CD4-positive, alpha-beta T cell (primary cell): ENCODE data around the gene CNOT6L. TPM values are rescaled to one million over a fixed set of nuclear protein-coding genes. Genes with fewer than 3 reads are reported as not detected.

Experiments used
- ATAC-seq: fragments of 200-7000 bp; cut with Tn5 transposase; one replicate; pipeline ENCODE4 v1.10.0; 2022; ENCODE audit warnings: mild to moderate bottlenecking; ENCODE audit not compliant: poor library complexity
- CTCF ChIA-PET: fragments of 350-600 bp; sonication (Branson Sonifier 250); formaldehyde crosslinking; loops from one replicate; lab custom pipeline; 2021; ENCODE audit warnings: antibody characterized with exemption, inconsistent platforms; lab: Charles Lee
- POLR2A ChIA-PET: fragments of 350-600 bp; sonication (Branson Sonifier 250); formaldehyde crosslinking; loops from one replicate; lab custom pipeline; 2021; ENCODE audit warnings: antibody characterized with exemption, inconsistent platforms; lab: Charles Lee
- DNase-seq, 14 experiments: peaks; one replicate each; pipeline ENCODE4 v3.0.0-alpha.2; 2013 to 2020; ENCODE audit warnings: mixed read lengths in 2 of 14
- H3K27ac ChIP-seq, 2 donors: one replicate each; pipeline versions ENCODE4 v1.5.1 to v1.7.0; 2013; ENCODE audit warnings: low read length in 2 of 2, low read depth in 1 of 2, mild to moderate bottlenecking in 1 of 2
- H3K27me3 ChIP-seq, 2 experiments: 1 replicate in 1 of 2; 2 replicates in 1 of 2; pipeline versions ENCODE4 v1.6.1 to v1.7.0; 2013; ENCODE audit warnings: low read length in 2 of 2, control low read depth in 1 of 2, mild to moderate bottlenecking in 1 of 2, moderate library complexity in 1 of 2; ENCODE audit not compliant: insufficient read depth in 2 of 2, control insufficient read depth in 1 of 2
- H3K36me3 ChIP-seq: one replicate; pipeline ENCODE4 v1.6.1; 2013; ENCODE audit warnings: low read length, control low read depth; ENCODE audit not compliant: insufficient read depth
- H3K4me1 ChIP-seq: one replicate; pipeline ENCODE4 v1.6.1; 2013; ENCODE audit warnings: low read length, control low read depth; ENCODE audit not compliant: insufficient read depth
- H3K4me3 ChIP-seq: one replicate; pipeline ENCODE4 v1.5.1; 2013; ENCODE audit warnings: mild to moderate bottlenecking, low read length, moderate library complexity
- H3K9me3 ChIP-seq, 2 experiments: 1 replicate in 1 of 2; 2 replicates in 1 of 2; pipeline versions ENCODE4 v1.6.1 to v1.7.0; 2013; ENCODE audit warnings: low read length in 2 of 2, mild to moderate bottlenecking in 2 of 2, control low read depth in 1 of 2, moderate library complexity in 1 of 2; ENCODE audit not compliant: control insufficient read depth in 1 of 2, insufficient read depth in 1 of 2
- H3K27ac Mint-ChIP-seq: one replicate; pipeline ENCODE4 v1.8.0; 2020; ENCODE audit warnings: mixed read lengths
- H3K27me3 Mint-ChIP-seq: one replicate; pipeline ENCODE4 v1.8.0; 2021; ENCODE audit warnings: mixed read lengths
- H3K36me3 Mint-ChIP-seq: one replicate; pipeline ENCODE4 v1.8.0; 2021; ENCODE audit warnings: low read depth, mixed read lengths
- H3K4me1 Mint-ChIP-seq: one replicate; pipeline ENCODE4 v1.8.0; 2021; ENCODE audit warnings: low read depth, mixed read lengths
- H3K4me3 Mint-ChIP-seq: one replicate; pipeline ENCODE4 v1.8.0; 2020; ENCODE audit warnings: mild to moderate bottlenecking, mixed read lengths
- H3K9me3 Mint-ChIP-seq: one replicate; pipeline ENCODE4 v1.8.0; 2020; ENCODE audit warnings: mixed read lengths
- intact Hi-C, 2 experiments: fragments of 100-400 bp; cut with DNase I in 1 of 2; cut with micrococcal nuclease in 1 of 2; formaldehyde crosslinking; loops; one replicate each; pipeline versions ENCODE4 v1.15.1 to v1.9.0; 2023 to 2025; cut with DNase I, micrococcal nuclease
- total RNA-seq, 174 experiments: library from RNA in 2 of 174; stranded (reverse) in 2 of 174; gene quantifications; one replicate each; pipeline ENCODE4 v1.2.3 and lab custom pipeline; 2021 to 2026
- TF ChIP-seq, protein P1 (sequence below): fragments of 200-600 bp; IDR thresholded peaks from one replicate; pipeline ENCODE4 v1.8.0; 2022; ENCODE audit warnings: antibody characterized with exemption, mild to moderate bottlenecking

Gene CNOT6L
- total RNA-seq, 2 experiments from 2014 or later: 216 to 234 TPM

DNA sequence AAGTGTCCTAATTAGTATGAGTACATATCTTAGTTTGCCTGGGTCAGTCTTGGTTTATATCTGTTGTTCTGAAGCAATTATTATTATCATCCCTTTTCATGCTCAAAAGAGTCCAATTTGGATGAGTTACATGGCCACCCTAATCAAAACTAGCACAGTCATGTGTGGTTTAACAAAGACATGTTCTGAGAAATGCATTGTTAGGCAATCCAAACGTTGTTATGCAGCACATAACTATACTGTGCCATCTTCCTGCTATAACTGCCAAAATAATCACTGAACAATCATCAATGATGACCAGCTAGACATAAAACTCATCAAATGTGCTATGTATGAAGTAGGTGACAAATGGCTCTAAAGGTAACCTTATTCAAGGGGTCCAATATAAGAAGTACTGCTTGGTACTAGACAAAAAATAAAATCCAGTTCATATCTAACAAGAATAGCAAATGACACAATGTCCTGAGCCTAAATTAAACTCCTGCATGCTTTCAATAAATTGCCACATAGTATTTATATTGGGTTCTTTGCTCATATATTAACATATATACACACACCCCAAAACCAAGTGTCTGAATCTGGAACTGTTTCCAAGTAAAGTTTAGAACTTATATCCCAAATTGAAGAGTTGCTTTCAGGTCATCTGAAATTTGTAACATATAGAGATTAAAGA lies 41.9 kb downstream of the CNOT6L start:
- Mint-ChIP-seq H3K9me3 (no peaks in the 10 kb centered on the region), H3K4me1 (peaks cover 65% of the 10 kb centered on the region), H3K27ac (peak overlapping the region; percentile 59), H3K36me3 (peaks cover 66% of the 10 kb centered on the region), H3K27me3 (no peaks in the 10 kb centered on the region), H3K4me3 (peak overlapping the region; percentile 16)
- DNase-seq (no peak), ATAC-seq (no peak)
- intact Hi-C loops: no loop called here
- Histone ChIP-seq H3K36me3 (peaks cover 37% of the 10 kb centered on the region), H3K9me3 (no peaks in the 10 kb centered on the region), H3K4me1 (peaks cover 14% of the 10 kb centered on the region), H3K27ac (no peak overlapping the region), H3K4me3 (no peak overlapping the region), H3K27me3 (no peaks in the 10 kb centered on the region)
- ChIA-PET POLR2A (interaction anchor here (1.1 to 1.5 kb wide), 2 partner anchors 10 to 85 kb away, joined by 3 to 6 read pairs; partner anchors contain the start of gene MRPL1), CTCF (interaction anchor here (0.6 kb wide), 1 partner anchor 29 kb away, joined by 3 read pairs; no protein-coding TSS in a partner anchor)
- TF ChIP-seq, protein P1, sequence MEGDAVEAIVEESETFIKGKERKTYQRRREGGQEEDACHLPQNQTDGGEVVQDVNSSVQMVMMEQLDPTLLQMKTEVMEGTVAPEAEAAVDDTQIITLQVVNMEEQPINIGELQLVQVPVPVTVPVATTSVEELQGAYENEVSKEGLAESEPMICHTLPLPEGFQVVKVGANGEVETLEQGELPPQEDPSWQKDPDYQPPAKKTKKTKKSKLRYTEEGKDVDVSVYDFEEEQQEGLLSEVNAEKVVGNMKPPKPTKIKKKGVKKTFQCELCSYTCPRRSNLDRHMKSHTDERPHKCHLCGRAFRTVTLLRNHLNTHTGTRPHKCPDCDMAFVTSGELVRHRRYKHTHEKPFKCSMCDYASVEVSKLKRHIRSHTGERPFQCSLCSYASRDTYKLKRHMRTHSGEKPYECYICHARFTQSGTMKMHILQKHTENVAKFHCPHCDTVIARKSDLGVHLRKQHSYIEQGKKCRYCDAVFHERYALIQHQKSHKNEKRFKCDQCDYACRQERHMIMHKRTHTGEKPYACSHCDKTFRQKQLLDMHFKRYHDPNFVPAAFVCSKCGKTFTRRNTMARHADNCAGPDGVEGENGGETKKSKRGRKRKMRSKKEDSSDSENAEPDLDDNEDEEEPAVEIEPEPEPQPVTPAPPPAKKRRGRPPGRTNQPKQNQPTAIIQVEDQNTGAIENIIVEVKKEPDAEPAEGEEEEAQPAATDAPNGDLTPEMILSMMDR: no peak

DNA sequence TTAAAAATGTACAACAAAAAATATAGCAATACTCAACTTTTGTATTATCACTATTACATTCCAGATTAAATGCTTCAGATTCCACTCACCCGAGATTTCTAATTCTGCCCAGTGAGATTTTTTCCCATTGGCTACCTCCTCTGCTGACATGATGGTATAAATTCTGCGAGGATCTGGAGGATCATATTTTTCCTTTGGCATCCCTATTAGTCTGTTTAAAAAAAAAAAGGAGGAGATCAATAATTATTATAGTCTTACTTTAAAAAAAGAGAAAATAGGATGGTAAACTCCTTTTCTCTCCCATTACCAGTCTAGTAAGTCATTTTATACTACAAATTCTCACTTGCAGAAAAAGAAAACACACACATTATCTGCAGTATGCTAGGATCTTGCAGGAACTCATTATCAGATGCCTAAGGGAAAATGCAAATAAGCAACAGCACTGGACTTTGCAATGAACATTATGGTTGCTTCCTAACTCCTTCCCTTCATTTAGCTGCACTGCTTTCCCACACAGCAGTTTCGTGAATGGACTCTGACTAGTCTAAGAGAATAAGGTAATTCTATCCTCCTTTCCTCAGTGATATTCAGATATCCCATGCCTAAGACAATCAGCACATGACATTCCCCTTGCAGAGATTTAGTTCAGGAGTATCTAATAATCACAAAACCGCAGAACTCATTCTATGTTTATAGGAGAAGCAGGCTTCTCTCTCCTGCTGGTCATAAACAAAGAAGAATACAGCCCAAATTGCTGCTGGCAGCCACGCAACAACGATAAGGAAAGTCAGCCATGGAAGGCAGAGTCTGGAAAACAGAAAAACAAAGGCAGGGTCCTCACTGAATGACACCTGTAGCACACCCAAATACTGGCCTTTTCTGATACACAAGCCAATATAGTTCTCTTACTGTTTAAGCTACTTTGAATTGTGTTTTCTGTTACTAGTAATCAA lies 42.7 kb downstream of the CNOT6L start:
- Mint-ChIP-seq H3K27ac (peak overlapping the region; percentile 59), H3K9me3 (no peaks in the 10 kb centered on the region), H3K27me3 (no peaks in the 10 kb centered on the region), H3K4me3 (no peak overlapping the region), H3K36me3 (peaks cover 74% of the 10 kb centered on the region), H3K4me1 (peaks cover 56% of the 10 kb centered on the region)
- H3K4me1 ChIP-seq: peaks cover 13% of the 10 kb centered on the region
- H3K4me3 ChIP-seq: no peak overlapping the region
- H3K27ac ChIP-seq: no peak overlapping the region
- H3K9me3 ChIP-seq: no peaks in the 10 kb centered on the region
- TF ChIP-seq, protein P1: no peak
- H3K36me3 ChIP-seq: peaks cover 43% of the 10 kb centered on the region
- H3K27me3 ChIP-seq: no peaks in the 10 kb centered on the region
- no peak for ATAC-seq
- no peak for DNase-seq
- intact Hi-C loops: no loop called here
- POLR2A ChIA-PET: interaction anchor here (1.2 to 1.5 kb wide), 2 partner anchors 8 to 86 kb away, joined by 5 to 6 read pairs; partner anchors contain the start of gene MRPL1
- CTCF ChIA-PET: no interaction called here

GRCh38 chr4:77773101-77773500 lies 46.1 kb downstream of the CNOT6L start:
- no peaks in the 10 kb centered on the region for H3K27me3 Mint-ChIP-seq
- no peaks in the 10 kb centered on the region for H3K9me3 ChIP-seq
- H3K4me3 Mint-ChIP-seq: no peak overlapping the region
- no peaks in the 10 kb centered on the region for H3K9me3 Mint-ChIP-seq
- no peak overlapping the region for H3K27ac Mint-ChIP-seq
- CTCF ChIA-PET: no interaction called here
- H3K36me3 ChIP-seq: peaks cover 63% of the 10 kb centered on the region
- no peak for ATAC-seq
- POLR2A ChIA-PET: interaction anchor here (0.6 kb wide), 1 partner anchor 31 kb away, joined by 3 read pairs; no protein-coding TSS in a partner anchor
- no peak overlapping the region for H3K27ac ChIP-seq
- DNase-seq: no peak
- no peak overlapping the region for H3K4me3 ChIP-seq
- H3K27me3 ChIP-seq: no peaks in the 10 kb centered on the region
- TF ChIP-seq, protein P1: no peak
- intact Hi-C loops: loop anchor here in 1 of 2 experiments (5.0 kb wide), 1 partner anchor 36 kb away; no protein-coding TSS in a partner anchor
- peaks cover 3% of the 10 kb centered on the region for H3K4me1 ChIP-seq
- peaks cover 98% of the 10 kb centered on the region for H3K36me3 Mint-ChIP-seq
- peaks cover 57% of the 10 kb centered on the region for H3K4me1 Mint-ChIP-seq
